GM18526 (cell line): Measurements from ENCODE around the gene COL23A1.

Experiments
- POLR2A ChIP-seq: IDR thresholded peaks from 3 replicates; pipeline ENCODE4 v1.6.1; 2011; ENCODE audit not compliant: insufficient read length; ENCODE audit errors: extremely low read depth

COL23A1 gene

DNA sequence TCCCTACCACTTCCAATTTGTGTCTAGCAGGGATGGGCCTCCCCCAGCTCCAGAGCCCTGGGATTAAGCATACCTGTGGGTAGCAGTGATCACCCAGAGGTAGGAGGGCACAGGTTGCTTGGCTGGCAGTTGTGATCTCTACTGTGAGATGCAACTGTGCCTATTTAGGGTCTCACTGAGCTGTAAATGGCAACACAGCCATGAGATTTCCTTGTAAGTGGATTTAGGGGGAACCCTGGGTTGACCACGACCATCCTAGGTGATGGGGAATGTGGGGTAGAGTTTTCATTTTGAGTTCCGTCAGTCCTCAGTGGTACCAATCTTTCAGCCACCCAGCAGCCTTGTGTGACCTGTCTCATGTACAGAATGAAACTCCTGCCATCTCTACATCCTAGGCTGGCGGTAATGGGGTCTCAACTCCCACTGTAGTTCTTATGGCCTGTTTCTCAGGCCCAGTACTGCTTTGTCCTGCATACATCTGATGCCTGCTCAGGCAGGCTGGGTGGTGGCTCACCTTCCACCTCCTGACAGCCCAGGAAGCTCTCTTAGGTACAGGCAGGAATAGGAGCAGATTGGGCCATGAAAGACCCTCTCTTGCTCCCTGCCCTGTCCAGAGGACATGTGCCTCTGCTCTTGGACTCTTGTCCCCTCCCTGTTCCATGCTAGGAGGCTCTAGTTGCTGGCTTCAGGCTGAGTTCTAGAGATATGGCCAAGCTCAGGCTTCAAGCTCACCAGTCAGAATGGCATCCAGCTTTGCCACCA, 377.8 kb downstream of the COL23A1 start:
- peak; percentile 29 for TF ChIP-seq POLR2A

DNA sequence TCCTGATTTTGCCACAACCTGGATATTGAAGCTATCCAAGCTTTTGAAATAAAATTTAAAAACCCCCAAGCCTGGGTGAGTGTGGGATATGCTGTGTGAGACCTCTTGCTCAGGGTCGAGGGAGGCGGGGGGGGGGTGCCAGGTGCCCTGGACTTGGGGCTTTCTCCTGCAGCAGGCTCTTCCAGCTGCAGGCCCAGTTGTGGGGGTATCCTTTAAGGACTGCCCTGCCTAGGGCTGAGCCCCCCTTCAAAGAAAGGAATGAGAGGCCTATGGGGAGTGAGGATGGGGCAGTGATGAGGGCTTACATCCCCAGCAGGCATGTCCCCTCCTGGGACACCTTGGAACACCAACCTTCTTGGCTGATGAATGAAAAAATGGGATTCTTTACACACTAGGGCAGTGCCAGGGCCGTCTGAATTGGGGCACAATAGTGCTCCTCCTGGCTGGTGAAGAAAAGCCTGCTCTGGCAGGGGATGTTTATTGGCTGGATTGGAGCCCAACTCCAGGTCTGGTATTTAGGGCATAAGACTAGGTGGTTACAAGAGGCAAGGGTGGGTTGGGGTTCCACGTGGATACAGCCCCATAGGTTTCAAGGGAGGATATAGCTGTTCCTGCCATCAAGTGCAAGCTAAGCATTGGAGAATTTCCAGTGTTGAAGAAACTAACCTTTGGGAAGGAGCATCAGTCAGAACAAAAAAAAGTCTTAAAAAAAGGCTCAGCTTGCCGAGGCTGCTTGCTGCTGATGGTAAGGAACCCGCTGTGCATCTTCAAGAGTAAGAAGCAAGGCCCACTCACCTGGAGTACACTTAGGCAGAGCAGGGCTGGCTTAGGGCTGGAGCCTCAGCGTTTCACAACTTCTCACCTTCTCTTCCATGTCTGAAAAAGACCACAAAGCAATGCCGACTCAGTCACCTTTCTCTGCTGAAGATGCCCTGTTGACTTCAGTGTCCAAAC, 378.8 kb downstream of the COL23A1 start:
- TF ChIP-seq POLR2A, result no peak

DNA sequence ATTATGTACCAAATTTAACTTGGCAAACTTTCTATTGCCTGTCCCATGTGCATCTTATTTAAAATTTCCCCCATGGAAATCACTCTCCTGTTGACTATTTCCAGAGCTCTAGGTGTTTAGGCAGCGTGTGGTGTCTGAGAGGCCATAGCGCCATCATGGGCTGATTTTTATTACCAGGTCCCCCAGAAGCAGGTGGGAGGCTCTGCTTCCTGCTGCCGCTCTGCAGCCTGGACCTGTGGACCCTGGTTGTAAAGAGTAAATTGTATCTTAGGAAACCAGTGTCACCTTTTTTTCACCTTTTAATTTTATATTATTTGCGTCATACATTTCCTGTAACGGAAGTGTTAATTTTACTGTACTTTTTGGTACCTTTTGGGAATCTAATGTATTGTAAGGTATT, 379.5 kb downstream of the COL23A1 start:
- TF ChIP-seq POLR2A, result no peak

GRCh38 chr5:178210073-178210535, 380.1 kb downstream of the COL23A1 start:
- TF ChIP-seq POLR2A, result no peak

DNA sequence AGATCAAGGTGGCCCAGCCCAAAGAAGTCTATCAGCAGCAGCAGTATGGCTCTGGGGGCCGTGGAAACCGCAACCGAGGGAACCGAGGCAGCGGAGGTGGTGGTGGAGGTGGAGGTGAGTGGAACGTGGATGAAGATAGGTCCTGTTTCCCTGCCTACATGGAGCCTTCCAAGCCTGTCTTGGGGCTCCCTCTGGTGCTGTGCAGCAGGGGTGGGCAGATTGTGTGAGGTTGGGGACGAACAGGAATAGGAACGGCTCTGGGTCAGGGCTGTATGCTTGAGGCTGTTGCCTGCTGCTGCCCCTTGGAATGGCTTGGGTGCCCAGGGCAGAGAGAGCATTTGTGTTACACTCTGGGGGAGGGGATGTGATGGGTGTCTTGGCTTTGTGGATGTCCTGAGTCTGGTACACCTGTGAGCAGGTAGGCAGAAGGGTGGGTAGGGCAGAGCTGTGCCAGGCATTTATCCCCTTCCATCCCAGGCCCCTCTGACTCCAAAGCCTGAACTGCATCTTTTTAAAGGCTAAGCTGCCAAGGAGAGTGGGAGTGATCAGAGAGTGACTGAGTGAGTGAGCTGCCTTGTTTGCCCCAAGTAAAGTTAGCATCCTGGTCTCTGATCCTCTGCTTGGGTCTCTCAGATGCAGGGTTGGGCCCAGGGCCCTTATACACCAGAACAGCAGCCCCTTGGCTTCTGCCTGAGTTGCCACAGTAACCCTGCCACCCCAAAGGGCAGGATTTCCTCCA, 380.7 kb downstream of the COL23A1 start:
- TF ChIP-seq POLR2A, result no peak

DNA sequence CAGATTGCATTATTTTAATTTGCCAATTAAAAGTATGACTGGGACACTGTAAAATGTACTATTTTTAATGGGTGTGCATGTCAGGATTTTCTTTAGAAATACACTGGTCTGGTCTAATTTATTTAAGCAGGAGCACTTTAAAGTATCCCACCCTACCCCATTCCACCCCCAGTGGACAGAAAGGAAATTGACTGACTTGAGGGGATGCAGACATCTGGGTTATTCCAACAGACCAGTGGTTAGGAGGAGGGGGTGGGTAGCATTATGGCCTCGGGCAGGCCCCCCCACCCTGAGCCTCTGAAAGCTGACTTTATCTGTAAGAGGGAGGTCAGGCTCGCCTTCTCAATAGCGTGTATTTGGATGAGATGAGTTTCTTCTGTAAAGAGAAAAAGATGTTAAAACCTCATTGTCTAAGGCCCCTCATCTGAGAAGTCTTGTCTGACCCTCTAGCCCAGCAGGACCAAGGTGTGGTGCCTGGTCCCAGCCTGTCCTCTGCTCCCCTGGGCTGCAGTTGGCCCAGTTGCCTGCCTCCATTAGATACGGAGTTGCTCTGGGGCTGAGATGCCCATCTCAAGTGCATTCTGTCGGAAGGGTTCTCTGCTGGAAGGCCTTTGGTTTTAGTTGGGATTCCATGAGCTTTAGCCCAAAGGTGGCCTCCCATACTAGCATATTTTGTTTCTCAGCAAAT, 381.5 kb downstream of the COL23A1 start:
- no peak for TF ChIP-seq POLR2A

GRCh38 chr5:178207917-178208280, 382.3 kb downstream of the COL23A1 start:
- TF ChIP-seq POLR2A, result no peak

DNA sequence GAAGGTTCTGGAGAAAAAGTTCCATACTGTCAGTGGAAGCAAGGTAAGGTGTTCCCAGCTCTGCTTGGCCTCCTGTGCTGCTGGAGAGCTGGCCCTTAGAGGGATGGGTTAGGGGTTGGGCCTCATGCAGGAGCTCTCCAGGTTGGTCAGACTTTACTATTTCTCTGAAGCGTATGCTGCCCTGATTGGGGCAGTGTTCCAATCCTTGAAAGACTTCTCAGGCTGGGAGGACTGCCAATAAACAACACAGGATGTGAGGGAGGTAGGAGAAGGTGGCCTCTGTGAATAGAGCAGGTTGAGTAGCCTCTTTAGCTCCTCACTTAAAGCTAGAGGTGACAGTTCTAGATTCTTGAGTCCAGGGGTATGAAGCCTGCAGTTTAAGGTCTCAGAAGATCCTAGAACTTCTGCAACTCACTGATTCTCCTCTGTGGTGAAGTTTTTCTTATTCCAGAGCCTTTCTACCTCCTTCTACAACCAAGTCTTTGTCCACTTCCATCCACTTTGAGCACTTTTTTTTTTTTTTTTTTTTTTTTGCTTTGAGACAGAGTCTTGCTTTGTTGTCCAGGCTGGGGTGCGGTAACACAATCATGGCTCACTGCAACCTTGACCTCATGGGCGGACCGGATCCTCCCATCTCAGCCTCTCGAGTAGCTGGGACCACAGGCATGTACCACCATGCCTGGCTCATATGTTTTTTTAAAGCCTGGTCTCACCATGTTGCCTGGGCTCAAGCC, 382.8 kb downstream of the COL23A1 start:
- no peak for TF ChIP-seq POLR2A

GRCh38 chr5:178206166-178207101, 383.8 kb downstream of the COL23A1 start:
- no peak for TF ChIP-seq POLR2A

DNA sequence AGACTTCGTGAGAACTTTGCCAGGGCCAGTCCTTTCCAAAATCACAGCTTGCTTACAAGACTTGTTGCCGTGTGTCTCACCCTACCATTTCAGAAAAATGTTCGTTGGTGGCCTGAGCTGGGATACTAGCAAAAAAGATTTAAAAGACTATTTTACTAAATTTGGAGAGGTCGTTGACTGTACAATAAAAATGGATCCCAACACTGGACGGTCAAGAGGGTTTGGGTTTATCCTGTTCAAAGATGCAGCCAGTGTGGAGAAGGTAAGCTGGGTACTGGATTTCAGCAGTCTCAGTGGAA, 384.5 kb downstream of the COL23A1 start:
- TF ChIP-seq POLR2A, result no peak

DNA sequence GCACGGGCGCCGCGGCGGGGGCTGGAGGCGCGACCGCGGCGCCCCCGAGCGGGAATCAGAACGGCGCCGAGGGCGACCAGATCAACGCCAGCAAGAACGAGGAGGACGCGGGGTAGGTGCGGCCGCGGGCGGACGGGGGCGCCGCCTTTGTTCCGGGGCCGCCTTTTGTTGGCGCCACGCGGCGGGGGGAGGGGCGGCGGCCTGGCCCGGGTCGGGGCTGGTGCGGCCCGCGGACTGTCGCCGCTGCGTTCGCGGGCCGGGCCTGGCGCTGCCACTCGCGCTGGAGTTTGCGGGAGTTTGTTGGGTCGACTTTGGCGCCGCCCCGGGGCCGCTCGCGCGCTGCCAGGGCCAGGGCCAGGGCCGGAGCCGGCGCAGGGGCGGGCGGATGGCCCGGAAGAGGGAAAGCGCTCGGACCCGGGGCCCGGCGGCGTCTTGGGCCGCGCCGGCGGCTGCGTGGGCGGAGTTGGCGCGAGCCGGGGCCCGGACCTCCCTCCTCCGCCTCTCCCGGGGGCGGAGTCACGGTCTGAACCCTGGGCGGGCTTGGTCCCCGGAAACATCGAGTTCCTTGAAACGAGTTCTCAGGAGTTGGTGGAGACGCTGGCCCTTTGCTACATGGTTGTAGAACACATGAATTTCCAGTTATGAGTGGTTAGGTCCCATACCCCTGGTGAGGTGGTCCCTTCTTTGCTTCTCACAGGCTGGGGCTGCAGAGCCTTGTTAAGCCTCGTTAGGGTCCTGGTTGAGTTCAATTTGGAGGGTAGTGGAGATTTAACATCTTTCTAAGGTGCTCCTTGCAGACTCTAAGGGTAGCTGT, 385.1 kb downstream of the COL23A1 start:
- peak; percentile 16 for TF ChIP-seq POLR2A

DNA sequence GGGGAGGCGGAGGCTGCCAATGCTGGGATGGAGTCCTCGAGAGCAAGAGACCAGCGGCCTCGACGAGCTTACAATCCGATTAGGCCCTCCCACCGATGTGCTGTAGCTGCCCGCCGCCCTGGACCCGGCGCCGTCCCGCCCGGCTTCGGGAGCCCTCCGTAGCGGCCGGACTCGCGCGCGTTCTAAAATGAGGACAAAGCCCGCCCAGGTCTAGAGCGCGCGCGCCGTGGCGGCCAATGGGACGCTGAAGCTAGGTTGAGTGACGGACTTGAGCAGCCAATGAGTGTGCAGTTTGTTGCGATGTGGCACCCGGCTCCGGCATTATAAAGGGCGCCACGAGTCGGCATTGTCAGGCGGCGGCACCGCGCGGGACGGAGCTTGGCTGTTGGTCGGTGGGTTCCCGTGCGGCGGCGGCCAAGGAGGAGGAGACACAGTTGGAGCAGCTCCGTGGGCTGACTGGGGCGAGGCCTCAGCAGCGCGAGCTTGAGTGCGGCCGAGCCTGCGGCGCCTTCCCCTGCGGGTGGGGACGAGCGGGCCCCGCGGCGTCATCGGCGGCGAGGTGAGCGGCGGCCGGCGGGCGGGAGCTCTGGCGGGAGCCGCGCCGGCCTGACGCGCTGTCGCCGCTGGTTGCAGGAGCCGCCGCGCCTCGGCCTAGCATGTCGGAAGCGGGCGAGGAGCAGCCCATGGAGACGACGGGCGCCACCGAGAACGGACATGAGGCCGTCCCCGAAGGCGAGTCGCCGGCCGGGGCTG, 385.8 kb downstream of the COL23A1 start, which contains the start of gene HNRNPAB:
HNRNPAB (plus strand) TSS at position 352 of the 753 bp plus-strand sequence; CDS start at position 657, 305 bp downstream.
- peak; percentile 100 for TF ChIP-seq POLR2A
